PC-9 (cell line): ENCODE data around the gene MCTP1.

Experiments used
- EZH2 ChIP-seq: fragments of 200-600 bp; sonication (generic); IDR thresholded peaks from 2 replicates; pipeline ENCODE4 v1.8.0; 2017; ENCODE audit warnings: antibody characterized with exemption, low read depth
- TF ChIP-seq, protein P1 (sequence below): fragments of 200-600 bp; sonication (generic); conservative IDR thresholded peaks from 2 replicates; pipeline ENCODE4 v1.6.1; 2017; ENCODE audit warnings: mixed run types, antibody characterized with exemption, mild to moderate bottlenecking, moderate library complexity

DNA sequence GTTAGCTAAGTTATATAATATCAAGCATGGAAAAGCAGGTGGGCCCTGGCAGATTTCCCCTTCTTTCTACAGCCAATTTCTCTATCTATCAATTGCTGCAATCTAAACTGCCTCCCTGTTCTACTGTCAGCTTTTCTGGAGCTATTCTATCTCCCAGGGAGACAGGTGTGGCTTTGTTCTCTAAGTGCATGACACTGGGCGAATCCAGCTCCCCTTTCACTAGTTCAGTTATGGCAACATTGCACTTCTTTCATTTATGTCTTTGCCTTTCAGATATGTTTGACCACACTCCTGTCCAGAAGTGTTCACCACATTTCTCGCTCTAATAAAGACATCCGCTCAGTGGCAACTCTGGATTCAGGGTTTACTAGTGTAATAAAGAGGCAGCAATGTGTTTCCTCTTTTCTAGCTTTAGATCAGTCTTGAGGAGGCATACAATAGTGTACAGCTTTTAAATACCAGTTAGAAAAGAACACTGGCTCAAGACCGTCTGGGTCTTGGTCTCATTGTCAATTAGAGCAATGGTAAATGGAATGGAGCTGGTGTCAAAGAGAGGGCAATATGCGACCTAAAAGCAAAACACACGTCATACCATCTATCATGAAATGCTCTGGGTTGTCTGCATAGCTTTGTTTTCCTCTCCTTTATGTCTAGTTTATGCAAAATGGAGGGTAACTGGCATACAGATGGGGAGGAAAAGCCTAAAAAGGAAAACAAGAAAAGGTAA is 469.4 kb downstream of the MCTP1 start:
- TF ChIP-seq, protein P1, sequence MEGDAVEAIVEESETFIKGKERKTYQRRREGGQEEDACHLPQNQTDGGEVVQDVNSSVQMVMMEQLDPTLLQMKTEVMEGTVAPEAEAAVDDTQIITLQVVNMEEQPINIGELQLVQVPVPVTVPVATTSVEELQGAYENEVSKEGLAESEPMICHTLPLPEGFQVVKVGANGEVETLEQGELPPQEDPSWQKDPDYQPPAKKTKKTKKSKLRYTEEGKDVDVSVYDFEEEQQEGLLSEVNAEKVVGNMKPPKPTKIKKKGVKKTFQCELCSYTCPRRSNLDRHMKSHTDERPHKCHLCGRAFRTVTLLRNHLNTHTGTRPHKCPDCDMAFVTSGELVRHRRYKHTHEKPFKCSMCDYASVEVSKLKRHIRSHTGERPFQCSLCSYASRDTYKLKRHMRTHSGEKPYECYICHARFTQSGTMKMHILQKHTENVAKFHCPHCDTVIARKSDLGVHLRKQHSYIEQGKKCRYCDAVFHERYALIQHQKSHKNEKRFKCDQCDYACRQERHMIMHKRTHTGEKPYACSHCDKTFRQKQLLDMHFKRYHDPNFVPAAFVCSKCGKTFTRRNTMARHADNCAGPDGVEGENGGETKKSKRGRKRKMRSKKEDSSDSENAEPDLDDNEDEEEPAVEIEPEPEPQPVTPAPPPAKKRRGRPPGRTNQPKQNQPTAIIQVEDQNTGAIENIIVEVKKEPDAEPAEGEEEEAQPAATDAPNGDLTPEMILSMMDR = no peak
- TF ChIP-seq EZH2 = no peak
